ENCODE results near the gene MID1IP1.

- TF ChIP-seq CTCF (IDR thresholded peaks at IDR 0.05; ENCODE audit: insufficient read depth, low read depth, low read length) (no peak), EZH2 (IDR thresholded peaks at IDR 0.05; ENCODE audit: insufficient read depth, low read length) (no peak)
These were observed 15.9 kb downstream of the MID1IP1 start for GRCh38 chrX:38817004-38817703.

Data from astrocyte (in vitro differentiated cells and primary cell).